GM18519 (cell line): ENCODE measurements around the gene ADGRE1.

Source experiments
- ATAC-seq: cut with Tn5 transposase; IDR thresholded peaks from one replicate; pipeline ENCODE4 v1.9.1; 2021; ENCODE audit warnings: mild to moderate bottlenecking, moderate library complexity; ENCODE audit not compliant: unreplicated experiment, low FRiP score

ADGRE1 gene

DNA sequence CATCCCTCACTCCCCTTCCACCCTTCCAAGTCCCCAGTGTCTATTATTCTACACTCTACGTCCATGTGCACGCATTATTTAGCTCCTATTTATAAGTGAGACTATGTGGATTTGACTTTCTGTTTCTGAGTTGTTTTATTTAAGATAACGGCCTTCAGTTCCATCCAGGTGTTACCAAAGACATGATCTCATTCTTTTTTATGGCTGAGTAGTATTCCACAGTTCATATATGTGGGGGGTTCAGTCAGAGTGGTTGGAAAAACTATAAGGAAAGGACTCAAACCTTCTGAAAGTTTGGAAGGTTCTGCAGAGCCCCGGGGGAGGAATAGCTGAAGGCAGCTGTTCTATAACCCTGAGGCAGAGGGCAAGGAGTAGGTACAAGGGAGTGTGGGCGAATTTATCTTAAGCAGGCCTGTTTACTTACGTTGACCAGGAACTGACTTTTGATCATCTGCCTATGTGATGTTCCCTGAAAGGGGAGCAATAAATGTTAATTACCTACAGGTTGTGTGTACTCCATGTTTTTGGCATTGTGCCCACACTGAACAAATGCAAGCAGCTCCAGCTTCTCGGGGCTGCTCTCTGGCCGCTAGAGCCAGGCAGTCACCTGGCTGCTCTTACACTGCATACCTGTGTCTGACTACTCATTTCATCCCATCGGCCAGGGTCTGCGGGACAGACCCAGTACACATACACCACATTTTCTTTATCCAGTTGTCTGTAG is 13.5 kb upstream of the ADGRE1 start:
- no peak for ATAC-seq

DNA sequence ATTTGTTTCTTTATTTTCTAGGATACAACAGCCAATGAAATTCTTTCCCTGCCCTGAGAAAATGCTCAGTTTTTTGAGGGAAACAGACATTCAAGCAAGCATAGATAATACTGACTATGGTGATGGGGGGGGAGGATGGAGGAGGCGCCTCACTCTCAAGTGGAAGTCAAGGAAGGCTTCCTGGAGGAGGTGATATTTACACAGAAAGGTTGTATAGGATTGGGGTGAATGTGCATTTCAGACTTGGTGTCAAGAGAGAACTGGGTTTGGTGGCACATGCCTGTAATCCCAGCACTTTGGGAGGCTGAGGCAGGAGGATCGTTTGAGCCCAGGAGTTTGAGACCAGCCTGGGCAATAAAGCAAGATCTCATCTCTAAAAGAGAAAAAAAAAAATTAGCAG is 12.2 kb upstream of the ADGRE1 start:
- no peak for ATAC-seq

DNA sequence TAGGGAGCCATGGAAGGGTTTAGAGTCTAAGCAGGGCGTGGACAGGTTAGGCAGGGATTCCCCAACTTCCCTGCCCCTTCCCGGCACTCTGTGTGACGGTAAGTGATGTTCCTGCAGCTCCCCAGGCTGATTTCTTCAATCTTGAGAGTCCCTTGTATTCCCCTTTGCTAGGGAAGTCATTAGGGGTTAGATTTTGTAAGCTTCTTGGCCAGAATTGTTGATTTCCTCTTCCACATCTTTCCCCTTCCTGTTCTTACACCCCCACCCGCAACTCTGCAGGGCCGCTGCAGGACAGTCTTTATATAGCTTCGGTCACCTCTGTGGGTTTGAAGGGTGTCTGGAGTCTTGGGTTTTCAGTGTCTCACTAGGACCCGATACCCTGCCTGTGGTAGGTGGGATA is 10.6 kb upstream of the ADGRE1 start:
- ATAC-seq, result no peak

DNA sequence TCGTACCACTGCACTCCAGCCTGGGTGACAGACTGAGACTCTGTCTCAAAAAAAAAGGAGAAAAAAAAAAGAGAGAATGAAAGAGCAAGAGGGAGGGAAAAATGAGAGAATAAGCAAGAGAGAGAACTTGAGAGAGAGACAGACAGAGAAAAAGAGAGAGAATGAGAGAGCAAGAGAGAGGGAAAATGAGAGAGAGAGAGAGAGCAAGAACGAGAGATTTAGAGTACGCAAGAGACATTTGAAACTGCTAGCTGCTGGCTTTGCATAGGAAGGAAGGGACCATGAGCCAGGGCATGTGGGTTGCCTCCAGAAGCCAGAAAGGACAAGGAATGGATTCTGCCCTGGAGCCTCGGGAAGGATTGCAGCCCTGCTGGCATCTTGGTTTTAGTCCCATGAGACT is 9.6 kb upstream of the ADGRE1 start:
- ATAC-seq, result no peak

DNA sequence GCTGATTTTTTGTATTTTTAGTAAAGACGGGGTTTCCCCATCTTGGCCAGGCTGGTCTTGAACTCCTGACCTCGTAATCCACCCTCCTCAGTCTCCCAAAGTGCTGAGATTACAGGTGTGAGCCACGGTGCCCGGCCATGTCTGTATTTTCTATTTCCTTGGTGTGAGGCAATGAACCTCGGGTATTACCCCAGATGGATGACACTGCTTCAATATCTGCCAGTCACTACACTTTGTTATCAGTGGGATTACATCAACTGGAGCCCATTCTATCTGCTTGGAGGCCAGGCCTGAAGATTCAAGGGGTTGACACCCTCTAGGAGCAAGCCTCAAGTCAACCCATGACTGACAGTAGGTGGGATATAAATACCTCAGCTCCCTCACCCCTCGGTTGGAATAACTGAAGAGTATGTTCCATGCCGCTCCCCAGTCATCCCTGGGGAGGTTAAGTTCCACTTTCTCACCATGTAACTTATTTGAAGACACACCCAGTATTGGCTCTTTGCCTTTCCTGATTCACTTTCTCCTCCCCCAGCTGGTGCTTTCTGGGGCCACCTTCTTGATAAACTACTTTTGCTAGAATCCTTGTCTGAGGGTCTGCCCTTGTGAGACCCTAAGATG is 992 bp upstream of the ADGRE1 start:
- no peak for ATAC-seq

DNA sequence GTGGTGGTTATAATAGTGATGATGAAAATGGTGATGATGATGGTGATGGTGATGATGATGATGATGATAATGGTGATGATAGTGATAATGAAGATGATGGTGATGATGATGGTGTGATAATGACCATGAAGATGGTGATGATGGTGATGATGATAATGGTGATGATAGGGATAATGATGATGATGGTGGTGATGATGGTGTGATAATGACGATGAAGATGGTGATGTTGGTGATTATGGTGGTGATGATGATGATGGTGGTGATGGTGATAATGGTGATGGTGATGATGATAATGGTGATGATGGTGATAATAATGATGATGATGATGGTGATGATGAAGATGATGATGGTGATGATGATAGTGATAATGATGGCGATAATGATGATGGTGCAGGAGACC is 1.6 kb downstream of the ADGRE1 start:
- ATAC-seq, result no peak

DNA sequence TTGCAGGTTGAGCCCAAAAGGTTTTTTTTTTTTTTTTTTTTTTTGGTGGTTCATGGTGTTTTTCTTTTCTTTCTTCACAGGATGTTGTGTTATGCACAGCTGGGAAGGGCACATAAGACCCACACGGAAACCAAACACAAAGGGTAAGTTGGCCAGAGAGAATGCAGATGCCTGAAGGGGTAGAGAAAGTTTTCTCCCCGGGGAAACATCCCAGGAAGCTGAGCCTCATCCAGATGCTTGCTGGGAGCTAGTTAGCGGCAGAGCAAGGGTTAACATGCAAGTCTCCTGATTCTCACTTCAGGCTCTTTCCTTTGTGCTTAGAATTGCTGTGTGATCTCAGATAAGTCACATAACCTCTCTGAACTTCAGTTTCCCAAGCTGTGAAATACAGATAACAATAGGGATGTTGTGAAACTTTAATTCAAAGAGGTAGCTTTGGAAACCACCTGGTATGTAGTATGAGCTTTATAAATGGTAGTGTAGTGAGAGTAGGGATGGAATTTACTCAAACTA is 3.1 kb downstream of the ADGRE1 start:
- ATAC-seq, result no peak

DNA sequence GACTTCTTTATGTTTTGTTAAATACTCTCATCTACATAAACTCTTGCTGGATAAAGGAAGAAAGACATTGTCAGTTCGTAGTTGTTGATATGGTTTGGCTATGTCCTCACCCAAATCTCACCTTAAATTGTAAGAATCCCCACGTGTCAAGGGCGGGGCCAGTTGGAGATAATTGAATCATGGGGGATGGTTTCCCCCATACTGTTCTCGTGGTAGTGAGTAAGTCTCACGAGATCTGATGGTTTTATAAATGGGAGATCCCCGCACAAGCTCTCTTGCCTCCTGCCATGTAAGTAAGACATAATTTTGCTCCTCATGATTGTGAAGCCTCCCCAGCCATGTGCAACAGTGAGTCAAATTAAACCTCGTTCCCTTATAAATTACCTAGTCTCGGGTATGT is 3.6 kb downstream of the ADGRE1 start:
- ATAC-seq, result no peak

DNA sequence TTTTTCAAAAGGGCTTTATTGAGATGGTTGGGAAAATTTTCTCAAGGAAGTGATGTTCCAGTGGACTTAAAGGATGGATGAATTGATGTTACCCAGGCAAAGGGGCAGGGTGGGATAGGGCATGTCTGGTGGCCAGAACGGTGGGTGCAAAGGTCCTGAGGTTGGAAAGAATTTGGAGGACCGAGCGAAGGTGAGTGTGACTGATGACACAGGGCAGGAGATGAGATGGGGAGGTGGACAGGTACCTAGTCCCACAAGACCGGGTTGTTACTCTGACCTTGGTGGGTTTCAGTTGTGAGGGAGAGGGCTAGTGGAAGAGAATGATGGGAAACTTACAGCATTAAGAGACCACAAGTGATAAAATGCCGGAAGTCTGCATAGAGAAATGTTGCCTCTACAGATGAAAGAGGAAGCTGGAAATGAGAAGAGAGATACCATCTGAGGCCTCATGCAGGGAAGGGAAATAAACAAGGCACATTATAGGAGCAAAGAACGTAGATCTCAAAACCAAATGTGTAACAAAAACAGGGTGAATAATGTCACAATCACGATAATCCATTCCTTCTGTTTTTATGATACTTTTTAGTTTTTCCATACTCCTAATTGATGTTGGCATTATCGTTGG is 4.5 kb downstream of the ADGRE1 start:
- ATAC-seq, result no peak

DNA sequence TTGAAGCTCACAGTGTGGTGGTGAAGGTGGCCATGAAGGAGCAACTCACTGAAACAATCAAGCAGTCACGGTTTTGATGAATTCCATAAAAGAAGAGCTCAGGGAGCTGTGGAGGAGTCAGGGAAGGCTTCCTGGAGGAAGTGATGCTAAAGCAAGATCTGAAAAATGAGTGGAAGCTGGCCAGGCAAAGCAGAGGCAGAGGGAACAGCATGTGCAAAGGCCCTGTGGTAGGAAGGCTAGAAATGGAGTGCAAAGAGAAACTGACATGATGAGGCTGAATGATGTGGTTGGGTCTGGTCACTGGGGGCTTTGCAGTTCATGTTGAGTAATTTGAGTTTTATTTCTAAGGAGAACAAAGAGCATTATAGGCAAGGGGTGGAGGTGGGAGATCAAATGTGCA is 6.9 kb downstream of the ADGRE1 start:
- no peak for ATAC-seq

DNA sequence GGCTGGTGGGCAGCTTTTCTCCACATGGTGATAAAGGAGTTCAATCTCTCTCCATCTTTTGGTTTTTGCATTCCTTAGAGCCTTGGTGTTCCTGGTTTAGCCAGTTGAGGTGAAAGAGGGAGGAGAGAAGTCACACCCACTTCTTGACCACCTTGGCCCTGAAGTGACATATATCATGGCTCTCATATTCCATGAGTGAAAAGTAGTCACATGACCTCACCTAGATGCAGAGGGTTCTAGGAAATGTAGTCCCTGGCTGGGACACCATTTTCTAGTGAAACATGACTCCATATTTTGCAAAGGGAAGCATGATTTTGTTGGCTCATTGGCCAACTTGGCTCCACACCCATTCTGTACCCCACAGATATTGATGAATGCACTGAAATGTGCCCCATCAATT is 16.1 kb downstream of the ADGRE1 start:
- ATAC-seq, result no peak

DNA sequence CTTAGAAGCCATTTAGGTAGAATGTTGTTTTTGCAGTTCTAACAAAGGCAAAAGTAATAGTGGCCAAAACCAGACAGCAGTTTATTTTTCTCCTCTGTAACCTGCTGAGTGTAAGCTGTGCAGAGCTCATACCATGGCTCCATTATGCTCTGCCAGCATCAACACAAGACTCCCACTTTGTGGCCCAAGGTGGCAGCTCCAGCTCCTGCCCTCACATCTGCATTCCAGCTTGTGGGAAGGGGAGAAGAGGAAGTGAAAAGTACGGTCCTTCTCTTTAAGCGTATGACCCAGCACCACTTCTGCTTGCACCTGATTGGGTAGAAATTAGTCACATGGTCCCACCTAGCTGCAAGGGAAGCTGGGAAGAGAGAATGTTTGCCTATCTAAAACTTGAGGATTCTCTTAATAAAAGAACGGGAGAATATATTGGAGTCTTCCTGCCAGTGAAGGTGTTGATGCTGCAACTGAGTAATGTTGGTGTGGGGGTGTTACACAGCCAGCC is 19.2 kb downstream of the ADGRE1 start:
- no peak for ATAC-seq

DNA sequence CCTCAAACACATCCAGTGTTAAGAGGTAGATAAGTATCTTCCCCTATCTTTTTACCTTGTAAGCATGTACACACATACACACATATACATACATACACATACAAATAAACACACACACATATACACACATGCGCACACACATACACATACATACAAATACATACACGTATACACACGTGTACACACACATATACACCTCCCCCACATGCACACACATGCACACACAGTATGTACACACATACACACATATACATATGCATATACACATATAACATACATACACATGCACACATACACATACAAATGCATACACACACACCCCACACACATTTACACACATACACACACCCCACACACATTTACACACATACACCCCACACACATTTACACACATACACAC is 24.1 kb downstream of the ADGRE1 start:
- no peak for ATAC-seq

DNA sequence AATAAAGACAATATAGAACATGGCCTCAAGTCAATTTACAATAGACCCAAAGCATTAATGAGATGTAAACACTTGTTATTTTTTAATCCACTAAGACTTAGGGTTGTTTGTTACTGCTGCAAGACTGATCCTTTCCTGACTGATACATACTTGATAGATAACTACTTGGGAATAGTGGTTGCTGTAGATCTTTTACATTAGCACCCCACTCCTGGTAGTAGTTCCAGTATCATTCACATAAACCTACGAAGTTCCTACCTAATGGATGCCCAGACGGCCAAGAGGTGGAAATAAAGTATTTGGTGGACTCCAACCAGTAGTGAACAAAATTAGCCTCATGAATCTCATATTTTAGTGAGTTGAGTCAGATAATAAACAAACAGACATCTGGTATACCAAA is 26.9 kb downstream of the ADGRE1 start:
- no peak for ATAC-seq

DNA sequence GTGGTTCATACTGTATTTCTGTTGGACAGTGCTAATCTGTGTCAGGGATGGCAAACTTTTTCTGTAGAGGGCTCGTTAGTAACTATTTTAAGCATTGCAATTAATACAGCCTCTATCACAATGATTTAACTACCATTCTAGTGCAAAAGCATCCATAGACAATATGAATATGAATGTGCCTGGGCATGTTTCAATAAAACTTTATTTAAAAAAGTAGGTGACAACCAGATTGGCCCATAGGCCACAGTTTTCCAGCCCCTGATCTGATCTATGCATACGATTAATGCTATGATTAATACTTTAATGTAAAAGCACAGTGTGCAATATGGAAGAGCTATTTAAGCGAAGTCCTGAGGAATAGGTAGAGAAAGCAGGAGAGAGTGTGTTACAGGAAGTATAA is 29.6 kb downstream of the ADGRE1 start:
- ATAC-seq, result no peak

DNA sequence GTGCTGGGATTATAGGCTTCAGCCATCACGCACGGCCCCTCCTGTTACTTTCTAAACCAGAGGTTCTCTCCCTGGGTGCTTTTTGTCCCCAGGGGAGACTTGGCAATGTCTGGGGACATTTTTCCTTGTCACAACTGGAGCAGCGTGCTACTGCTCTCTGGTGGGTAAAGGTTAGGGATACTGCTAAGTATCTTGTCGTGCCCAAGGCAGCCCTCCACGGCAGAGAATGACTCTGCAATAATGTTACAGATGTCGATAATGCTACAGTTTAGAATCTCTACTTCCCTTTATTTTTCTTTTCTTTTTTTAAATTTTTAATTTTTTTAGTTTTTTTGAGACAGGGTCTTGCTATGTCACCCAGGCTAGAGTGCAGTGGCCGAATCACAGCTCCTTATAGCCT is 38.0 kb downstream of the ADGRE1 start:
- ATAC-seq, result no peak

DNA sequence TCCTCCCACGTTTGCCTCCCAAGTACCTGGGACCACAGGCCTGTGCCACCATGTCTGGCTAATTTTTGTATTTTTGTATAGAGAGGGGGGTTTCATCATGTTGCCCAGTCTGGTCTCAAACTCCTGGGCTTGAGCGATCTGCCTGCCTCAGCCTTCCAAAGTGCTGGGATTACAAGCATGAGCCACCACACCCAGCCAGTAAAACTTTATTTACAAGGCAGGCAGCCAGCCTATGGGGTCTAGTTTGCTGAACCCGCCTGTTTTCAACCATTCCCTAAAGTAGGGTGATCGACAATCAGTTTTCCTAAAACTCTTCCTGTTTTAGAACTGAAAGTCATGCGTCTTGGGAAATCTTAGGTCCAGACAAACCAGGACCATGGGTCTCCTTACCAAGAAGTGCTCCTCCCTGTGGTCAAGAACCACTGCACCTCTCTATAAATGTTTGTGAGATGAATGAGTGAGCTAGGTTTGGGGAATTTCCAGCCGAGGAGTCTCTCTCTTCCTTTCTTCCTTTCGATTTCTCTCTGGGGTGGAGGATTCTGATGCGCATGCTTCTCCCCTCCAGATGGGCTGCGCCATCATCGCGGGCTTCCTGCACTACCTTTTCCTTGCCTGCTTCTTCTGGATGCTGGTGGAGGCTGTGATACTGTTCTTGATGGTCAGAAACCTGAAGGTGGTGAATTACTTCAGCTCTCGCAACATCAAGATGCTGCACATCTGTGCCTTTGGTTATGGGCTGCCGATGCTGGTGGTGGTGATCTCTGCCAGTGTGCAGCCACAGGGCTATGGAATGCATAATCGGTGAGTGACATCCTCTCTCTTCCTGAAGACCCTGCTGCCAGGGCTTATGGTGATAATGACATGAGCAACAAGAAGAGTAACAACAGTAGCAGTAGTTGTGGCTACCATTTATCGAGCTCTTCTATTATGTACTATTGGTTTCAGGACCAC is 38.7 kb downstream of the ADGRE1 start:
- ATAC-seq, result no peak

DNA sequence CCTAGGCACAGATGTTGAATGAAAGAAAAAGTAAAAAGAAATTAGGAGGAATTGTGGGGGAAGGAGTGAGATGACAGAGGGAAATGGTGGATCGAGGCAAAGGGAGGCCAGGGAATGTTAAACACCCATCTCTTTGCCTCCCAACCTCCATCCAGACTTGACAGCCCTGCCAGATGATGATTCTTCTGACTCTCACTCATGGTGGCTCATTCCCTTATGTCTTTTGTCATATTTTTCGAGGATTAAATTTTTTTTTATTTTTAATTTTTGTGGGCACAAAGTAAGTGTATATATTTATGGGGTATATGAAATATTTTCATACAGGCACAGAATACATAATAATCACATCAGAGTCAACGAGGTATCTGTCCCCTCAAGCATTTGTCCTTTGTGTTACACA is 42.8 kb downstream of the ADGRE1 start:
- ATAC-seq, result no peak

DNA sequence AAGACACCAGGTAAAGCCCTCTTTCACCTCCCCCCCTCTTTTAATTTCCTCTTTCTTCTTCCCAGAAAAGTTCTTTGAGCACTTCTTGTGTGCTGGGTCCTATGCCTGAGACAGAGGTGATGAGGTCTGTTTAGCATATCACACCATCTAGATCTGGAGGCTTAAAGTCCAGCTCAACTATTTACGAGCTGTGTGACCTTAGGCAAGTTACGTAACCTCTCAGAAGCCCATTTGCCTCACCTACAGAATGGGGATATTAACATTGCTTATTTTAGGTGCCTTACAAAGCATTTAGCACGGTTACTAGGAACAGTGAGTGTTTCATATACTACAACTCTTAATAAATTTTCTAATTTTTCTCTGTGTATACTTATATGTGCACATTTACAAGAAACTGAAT is 47.7 kb downstream of the ADGRE1 start:
- no peak for ATAC-seq

DNA sequence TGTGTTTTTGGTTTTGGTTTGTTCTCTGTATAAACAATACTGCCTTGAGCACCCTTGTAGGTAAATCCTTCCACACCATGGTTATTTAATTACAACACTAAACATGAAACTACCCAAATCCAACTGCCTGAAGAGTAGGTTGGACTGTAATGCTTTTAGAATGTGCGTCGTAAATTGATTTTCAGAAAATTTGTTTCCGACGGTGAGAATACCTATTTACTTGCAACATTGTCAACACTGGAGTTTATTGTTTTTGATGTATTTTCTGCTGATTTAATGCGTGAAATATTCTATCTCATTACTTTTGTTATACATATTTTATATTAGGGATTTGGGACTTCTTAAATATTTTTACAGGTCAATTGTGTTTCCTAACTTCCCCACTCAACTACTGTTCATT is 48.2 kb downstream of the ADGRE1 start:
- no peak for ATAC-seq

DNA sequence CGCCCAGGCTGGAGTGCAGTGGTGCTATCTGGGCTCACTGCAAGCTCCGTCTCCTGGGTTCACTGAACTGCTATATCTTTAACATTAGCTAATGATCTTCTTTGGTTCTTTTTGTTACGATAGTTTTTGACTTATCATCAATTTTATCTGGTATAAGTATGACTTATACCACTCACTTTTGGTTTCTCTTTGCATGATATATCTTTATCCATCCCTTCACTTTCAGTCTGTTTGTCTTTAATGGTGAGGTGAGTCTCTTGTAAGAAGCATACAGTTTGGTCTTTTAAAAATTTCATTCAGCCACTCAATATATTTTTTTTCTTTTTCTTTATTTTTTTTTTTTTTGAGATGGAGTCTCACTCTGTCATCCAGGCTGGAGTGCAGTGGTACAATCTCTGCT is 58.4 kb downstream of the ADGRE1 start:
- ATAC-seq, result no peak
